Bronchial epithelial cell (primary cell): ENCODE results near the gene SLC17A3. TPM values are rescaled to one million over a fixed set of nuclear protein-coding genes. Genes with fewer than 3 reads are reported as not detected.

Experiments
- DNase-seq: peaks from one replicate; pipeline ENCODE4 v3.0.0-alpha.2; 2010; ENCODE audit warnings: low read depth
- FAIRE-seq: peaks from 2 replicates; lab custom pipeline; 2011; peaks lifted over from hg19 to GRCh38; lab: Jason Lieb, UNC
- H3K27me3 ChIP-seq: 2 replicates; pipeline ENCODE4 v1.5.1; 2011; ENCODE audit warnings: low read length; ENCODE audit not compliant: control insufficient read depth, insufficient read depth
- H3K36me3 ChIP-seq: 2 replicates; pipeline ENCODE4 v1.5.1; 2011; ENCODE audit warnings: low read length; ENCODE audit not compliant: control insufficient read depth, insufficient read depth
- H3K4me3 ChIP-seq: 2 replicates; pipeline ENCODE4 v1.5.1; 2011; ENCODE audit warnings: mild to moderate bottlenecking, low read depth, low read length, control low read depth
- CTCF ChIP-seq: IDR thresholded peaks from 2 replicates; pipeline ENCODE4 v1.5.1; 2011; ENCODE audit warnings: mild to moderate bottlenecking, moderate library complexity, low read length, control low read depth, inconsistent platforms; ENCODE audit not compliant: insufficient read depth, severe bottlenecking
- total RNA-seq: library from RNA; depleted of rRNA; stranded (reverse); fragments of >200 nt; gene quantifications from 2 replicates; pipeline ENCODE4 v1.2.1, GENCODE V29; 2014

The SLC17A3 gene
- total RNA-seq, 1 donor from 2014 or later = not detected

- FAIRE-seq = no peak
Measured at GRCh38 chr6:25916789-25917490, 42.9 kb upstream of the SLC17A3 start.

GRCh38 chr6:25916330-25916729 lies 42.3 kb upstream of the SLC17A3 start:
- H3K4me3 ChIP-seq = no peak overlapping the region
- TF ChIP-seq CTCF = no peak
- DNase-seq (no peak), FAIRE-seq (no peak)
- H3K36me3 ChIP-seq = no peaks in the 10 kb centered on the region
- no peaks in the 10 kb centered on the region for H3K27me3 ChIP-seq

More at GRCh38 chr6:25916789-25917490, 42.9 kb upstream of the SLC17A3 start:
- Histone ChIP-seq H3K4me3 (no peak overlapping the region), H3K36me3 (no peaks in the 10 kb centered on the region), H3K27me3 (no peaks in the 10 kb centered on the region)
- no peak for DNase-seq
- no peak for TF ChIP-seq CTCF

GRCh38 chr6:25913741-25914140 lies 39.7 kb upstream of the SLC17A3 start:
- no peaks in the 10 kb centered on the region for H3K27me3 ChIP-seq
- no peak overlapping the region for H3K4me3 ChIP-seq
- FAIRE-seq (no peak), DNase-seq (no peak)
- TF ChIP-seq CTCF = no peak
- H3K36me3 ChIP-seq = no peaks in the 10 kb centered on the region

GRCh38 chr6:25911351-25911750 lies 37.3 kb upstream of the SLC17A3 start:
- FAIRE-seq = no peak

GRCh38 chr6:25907475-25908014 lies 33.5 kb upstream of the SLC17A3 start:
- no peak for TF ChIP-seq CTCF
- Histone ChIP-seq H3K27me3 (peaks cover 3% of the 10 kb centered on the region), H3K4me3 (no peak overlapping the region), H3K36me3 (no peaks in the 10 kb centered on the region)
- DNase-seq (no peak), FAIRE-seq (no peak)

More at GRCh38 chr6:25911351-25911750, 37.3 kb upstream of the SLC17A3 start:
- Histone ChIP-seq H3K36me3 (no peaks in the 10 kb centered on the region), H3K27me3 (peaks cover 3% of the 10 kb centered on the region), H3K4me3 (no peak overlapping the region)
- TF ChIP-seq CTCF = no peak
- no peak for DNase-seq
